HCEC 1CT (cell line): ENCODE measurements around the gene ITGA8.
"Not testable (repeated sequence)": the region's sequence is repeated elsewhere in the genome, so short reads cannot be mapped to it uniquely, and the experiment has no call there.

Experiments
- DNase-seq: peaks from one replicate; pipeline ENCODE4 v3.0.0-alpha.2; 2017

ITGA8 gene

DNA sequence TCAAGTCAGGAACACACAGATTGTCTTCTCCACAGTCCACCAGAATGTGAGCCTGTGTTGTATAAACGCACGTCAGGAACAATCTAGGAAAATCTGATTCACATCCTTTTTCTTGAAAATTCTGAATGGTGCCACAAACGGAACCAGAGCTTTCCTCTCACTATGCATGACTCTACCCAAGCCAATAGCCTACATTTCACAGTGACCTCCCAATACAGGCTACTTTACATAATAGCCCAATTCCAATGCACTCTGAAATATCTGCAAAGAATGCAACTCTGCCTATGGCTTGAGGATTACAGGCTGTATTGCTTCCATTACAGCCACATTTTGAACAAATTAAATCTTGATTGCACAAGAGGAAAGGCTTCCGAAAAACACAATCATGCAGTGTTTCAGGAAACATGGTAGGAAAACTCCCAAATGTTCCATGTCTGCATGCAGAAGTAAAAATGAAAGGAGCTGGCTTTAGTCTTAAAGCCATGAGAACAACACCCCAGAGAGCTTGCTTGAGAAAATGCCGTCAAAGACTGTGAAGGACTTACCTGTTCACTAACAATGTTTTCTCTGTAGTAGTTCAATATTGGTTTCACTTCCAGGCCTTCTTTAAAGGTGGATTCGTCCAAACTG, 113.9 kb downstream of the ITGA8 start:
- no peak for DNase-seq

DNA sequence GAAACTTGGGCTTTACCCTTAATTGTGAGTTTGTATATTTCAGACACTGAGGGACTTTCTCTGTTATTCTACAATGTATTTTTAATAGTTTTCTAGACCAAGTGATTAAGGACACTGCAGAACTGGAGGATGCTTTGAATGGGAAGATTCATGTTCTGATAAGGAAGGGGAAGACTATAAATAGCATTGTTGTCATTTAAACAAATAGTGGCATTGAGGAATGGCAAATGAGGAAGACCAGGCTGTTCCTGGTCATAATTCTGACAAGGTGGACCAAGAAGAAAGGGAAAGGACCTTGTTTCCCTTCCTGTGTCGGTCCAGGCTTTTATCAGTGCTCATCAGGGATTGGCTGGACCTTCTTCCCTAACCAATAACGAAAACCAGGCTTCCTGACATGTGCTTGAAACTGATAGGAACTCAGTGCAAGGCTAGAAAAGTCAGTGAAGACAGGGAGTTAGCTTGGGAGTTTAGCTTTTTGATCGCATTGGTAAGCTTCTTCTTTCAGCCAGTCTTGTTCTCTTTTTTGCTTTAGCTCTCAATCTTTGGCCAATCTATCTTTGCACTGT, 116.2 kb downstream of the ITGA8 start:
- DNase-seq, result no peak

DNA sequence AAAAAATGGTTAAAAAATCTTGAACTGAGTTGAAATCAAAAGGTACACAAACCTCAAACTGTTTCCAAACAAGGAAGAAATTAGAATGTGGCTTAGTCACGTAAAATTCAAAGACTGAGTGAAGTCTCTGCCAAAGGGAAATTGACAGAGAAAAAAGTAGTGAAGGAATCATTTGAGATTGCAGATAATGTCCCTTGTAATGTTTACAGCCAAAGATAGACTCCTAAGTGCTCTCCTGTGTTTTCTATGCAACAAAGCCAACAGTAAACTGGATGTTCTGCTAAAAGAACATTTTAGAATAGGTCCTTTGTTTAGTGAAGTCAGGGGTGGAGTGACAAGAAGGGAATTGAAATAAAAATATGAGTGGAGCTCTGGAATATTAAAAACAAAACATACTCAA, 117.9 kb downstream of the ITGA8 start:
- DNase-seq, result no peak

DNA sequence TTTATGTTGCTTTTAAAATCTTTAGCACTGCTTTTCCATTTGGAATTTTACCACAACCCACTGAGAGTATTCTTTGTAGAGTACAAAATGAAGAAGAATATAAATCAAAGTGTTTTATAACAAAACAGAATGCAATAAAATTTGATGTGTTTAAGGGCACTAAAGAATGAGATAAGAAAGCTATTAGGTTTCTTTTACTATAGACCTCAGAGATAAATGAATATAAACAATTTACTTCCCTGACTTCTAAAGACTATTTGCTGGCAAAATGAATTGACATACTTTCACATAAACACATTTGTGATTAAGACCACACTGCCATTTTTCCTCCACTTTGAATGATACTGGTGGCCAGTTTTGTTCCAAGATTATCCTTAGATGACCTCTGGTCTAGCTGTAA, 124.5 kb downstream of the ITGA8 start:
- DNase-seq, result no peak

DNA sequence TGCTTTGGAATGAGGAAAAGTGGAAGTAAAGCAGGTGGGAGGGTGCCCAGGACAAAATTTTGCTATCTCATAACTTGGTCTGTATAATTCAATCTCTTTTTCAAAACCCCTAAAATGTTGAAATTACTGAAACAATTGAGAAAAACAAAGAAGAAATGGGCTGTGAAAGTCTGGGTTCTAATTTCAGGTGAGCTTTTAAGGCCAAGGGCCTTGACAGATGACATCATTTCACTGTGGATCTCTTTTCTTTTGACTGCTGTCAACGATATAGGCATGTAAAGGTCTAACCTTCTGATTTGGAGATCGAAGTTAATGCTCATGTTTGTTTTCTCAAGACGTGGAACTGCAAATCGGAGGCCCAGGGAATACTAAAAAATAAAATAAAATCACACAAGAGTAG, 127.8 kb downstream of the ITGA8 start:
- DNase-seq, result no peak

DNA sequence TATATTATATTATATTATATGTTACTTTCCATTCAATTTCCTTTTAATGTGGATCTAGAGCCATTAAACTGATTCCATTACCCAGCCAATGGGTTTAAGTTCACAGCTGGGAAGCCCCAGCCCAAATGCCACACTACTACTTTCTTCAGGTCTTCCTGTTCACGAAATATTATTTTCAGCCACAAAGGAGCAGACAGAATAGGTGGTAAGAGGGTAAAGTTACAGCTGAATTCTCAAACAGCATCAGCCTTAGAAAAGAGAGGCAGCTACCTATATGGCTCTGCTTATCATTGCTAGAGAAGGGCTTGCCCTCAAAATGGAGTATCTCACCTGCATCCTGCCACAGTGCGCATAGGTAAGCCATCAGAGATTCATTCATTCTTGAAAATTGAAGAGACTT, 128.3 kb downstream of the ITGA8 start:
- no peak for DNase-seq

DNA sequence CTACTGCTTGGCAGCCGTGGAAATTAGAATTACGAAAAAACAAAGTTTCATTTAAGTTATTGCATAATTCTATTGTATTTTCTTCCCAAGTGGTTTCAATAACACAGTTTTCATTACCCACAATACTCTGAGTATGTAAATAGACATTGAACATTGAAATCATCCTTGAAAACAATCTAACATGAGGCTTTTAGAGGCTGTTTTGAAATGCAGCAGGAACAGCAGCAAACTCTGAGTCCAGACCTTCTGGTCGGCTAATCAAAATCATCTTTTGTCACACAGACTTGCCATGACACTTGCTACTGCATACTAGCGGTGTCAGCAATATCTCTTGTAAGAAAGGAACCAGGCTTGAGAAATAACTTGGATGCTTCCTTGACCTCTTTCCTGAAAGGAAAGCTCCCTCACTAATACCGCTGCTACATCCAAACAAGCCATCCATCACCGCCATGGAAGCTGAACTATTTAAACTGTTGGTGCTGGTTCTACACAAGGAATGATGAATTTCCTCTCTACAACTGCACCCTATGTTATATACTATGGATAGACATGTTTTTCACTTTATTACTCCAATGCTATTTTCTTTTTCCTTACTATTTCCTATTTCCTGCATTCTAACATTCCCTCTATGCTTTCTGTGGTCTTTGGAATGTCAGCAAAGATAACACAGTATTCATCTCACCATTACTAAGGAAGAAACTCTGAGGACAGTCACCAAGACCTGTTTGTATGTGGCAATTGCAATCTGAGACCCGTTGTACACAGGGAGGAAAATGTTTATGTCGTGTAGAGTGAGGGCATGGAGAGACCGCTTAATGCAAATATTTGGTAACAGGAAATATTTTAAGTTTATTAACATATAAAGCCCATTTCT, 130.8 kb downstream of the ITGA8 start:
- no peak for DNase-seq

DNA sequence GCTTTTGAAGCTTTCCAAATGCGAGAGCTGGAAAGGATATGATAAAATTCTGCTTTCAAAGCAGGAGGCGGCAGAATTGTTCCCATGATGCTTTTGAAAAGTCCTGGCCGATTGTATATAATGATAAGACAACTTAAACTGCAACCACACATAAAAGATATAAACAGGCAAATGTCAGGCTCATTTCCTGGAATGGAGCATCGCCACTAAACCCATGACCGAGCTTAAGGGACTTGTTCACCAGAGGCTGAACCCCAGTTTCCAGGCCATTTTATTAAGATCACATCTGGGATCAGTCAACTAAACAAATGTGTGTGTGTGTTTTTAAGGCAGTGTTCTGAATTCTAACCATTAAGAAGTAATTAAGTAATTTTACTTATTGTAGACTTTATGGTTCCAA, 131.6 kb downstream of the ITGA8 start:
- no peak for DNase-seq

DNA sequence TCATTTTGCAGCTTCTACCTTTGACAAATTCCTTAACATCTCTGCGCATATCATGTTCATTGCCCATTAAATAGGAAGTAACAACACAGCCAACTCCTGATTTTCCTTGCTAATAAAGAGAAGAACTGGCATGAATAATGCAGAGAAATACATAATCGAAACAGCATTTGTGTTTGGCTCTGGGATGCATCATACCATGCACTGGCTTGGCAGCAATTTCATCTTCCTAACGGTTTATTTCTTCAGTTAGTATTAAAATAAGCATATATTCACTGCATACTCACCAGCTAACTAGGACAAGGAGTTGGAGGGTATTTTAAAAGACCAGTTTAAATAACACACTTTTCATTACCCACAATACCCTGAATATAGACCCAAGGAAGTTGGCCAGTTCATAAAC, 132.5 kb downstream of the ITGA8 start:
- DNase-seq, result no peak

DNA sequence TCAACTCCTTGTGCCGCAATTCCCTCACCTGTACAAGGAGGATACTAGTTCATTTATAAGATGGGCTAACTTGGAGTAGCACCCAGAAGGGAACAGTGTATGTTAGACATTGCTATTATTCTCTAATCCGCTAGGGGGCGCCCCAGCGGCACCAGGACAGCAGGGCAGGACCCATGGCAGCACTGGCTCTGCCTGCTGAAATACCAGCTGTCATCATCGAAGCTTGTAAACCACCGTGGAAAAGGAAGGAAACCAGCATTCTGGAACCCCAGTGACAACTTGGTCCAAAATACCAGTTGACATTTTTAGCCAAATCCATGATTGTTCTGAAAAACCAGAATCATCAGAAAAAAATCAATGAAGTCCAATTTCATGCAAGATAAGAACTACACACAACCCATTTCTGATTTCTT, 134.4 kb downstream of the ITGA8 start:
- peak; percentile 33 for DNase-seq

DNA sequence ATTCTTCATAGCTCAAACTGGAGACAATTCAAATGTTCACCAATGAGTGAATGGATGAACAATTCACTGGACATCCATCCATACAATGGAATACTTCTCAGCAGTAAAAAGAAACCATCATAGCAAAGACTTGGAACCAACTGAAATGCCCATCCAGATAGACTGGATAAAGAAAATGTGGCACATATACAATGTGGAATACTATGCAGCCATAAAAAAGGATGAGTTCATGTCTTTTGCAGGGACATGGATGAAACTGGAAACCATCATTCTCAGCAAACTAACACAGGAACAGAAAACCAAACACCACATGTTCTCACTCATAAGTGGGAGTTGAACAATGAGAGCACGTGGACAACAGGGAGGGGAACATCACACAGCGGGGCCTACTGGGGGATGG, 136.8 kb downstream of the ITGA8 start:
- not testable (repeated sequence) for DNase-seq

DNA sequence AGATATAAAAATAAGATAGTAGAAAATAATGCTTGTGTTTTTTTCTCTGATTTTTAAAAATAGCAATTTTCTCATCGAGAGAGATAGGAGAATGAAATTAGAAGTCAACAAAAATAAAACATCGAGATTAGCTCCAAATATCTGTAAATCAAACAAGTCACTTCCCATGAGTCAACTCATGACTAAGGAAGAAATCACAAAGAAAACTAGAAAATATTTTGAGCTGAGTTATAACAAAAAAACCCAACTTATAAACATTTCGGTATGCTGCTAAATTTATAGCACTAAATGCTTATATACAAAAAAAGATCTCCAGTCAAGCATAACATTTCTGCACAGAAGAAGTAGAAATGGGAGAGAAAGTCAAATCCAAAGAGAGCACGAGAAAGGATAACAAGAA, 140.1 kb downstream of the ITGA8 start:
- DNase-seq, result peak; percentile 75

DNA sequence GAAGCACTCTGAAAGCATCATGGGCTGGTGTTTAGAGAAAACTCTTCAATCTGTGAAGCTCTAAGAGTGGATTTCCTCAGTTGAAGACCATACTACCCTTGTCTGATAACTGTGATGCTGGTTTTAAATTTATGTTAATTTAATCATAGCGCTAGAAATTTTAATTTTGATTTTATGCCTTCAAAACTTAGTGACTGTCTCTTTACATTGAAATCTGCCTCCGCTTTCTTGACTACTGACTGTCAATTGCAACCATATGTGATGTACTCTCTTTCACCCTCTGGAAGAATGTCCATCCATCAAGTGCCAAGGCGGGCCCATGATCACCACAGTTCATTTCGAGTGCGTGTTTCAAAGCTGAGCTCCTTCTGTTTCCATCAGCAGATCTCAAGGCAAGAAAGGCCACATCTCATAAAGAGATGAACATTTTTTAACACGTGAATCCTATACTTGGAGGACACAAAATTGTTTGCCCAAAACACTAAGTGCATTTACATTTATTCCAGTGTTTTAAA, 147.1 kb downstream of the ITGA8 start:
- DNase-seq, result no peak

DNA sequence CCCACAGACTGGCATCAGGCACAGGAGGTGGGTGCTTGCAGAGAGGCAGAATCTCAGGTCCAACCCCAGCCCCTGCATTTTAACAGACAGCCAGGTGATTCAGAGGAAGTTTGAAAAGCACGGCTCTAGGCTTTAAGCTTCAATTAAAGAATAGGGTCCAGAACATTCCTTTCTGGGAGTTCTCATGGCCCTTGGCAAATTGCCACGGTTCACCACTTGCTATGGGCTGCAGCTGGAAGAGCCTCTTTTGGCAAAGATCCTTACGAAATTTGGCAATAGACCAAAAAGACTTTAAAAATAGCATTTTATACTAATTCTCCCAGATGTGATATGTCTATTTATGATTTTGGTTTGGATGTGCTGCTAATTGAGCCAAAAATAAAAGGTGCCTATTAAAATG, 148.1 kb downstream of the ITGA8 start:
- DNase-seq, result peak; percentile 8

DNA sequence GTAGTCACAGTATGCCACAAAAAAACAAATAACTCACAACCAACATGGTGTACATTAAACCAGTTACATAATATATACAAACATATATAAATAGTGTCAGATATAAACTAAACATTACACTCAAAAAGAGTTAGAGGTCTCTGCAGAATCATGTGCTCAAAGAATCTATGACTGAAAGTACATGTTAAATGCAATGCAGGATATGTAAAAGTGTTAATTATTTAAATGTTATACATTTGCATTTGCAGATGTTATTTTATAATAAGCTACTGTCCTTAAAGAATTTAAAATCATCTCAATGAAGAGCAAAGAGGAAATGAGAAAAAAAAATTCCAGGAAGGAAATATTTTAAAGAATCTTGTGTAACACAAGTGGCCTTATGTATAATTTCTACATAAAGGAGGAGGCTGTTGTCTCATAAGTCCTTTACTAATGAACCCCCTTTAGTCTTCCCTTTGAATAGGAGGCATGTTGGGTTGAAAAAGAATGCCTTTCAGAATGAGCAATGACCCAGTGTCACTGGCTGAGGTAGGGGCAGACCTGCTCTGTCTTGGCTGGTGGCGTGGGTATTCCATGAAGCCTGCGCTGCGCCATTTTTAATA, 148.9 kb downstream of the ITGA8 start:
- no peak for DNase-seq

DNA sequence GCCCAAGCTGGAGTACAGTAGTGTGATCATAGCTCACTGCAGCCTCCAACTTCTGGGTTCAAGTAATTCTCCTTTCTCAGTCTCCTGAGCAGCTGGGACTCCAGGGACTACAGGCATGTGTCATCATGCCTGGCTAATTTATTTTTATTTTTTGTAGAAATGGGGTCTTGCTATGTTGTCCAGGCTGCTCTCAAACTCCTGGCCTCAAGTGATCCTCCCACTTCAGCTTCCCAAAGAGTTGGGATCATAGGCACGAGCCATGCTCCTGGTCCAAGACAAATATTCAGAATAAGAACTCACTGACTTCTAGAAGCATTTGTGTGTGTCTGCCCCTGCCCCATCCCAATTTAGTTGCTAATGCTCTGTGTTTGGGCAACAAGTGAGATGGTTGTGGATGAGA, 151.8 kb downstream of the ITGA8 start:
- DNase-seq, result no peak

DNA sequence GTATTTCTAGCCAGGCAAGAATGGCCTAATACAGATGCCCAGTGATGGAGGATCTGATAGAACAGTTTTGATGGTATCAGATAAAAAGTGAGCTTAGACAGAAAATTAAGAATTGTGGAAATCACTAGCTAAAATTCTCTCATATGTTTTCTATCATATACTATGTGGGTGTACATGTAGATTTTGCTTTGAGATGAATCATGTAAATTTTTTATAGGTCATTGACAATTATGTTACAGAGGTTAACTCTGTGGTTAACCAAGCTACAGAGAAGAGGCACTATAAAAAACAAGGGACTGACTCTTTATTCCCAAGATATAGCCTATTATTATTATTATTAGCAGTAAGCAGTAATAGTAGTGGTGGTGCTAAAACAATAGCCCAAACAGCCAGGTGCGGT, 156.5 kb downstream of the ITGA8 start:
- DNase-seq, result no peak

DNA sequence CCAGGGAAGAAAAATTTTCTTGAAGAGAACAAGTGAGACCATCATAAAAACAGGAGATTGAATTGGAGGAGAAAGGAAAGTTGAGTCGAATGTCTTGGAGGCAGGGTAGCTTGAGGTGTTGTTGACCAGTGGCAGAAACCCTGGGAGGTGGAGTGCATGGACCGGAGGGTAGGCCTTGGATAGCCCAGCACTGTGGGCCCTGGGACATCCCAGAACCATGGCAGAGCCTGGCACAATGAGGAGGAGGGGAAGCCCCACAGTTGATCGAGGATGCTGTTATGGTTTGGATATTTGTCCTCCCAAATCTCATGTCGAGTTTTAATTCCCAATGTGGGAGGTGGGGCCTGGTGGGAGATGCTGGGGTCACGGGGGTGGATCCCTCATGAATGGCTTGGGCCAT, 157.1 kb downstream of the ITGA8 start:
- DNase-seq, result no peak

DNA sequence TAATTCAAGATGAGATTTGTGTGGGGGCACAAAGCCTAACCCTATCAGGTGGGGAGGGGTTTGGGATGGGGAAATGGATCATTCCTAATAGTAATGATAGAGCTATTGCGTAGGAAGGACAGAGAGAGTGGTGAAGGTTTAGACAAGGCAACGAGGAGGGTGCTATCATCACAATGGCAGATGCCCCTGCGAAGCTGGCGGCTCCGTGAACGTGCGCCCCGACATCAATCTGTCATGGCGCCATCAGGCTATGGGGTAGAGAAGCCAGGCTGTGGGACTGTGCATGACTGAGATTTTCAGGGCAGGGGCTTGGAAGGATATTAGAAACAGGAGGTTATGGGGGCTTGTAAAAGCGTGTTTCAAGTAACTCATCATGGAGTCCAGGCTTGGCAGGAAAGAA, 157.6 kb downstream of the ITGA8 start:
- no peak for DNase-seq

DNA sequence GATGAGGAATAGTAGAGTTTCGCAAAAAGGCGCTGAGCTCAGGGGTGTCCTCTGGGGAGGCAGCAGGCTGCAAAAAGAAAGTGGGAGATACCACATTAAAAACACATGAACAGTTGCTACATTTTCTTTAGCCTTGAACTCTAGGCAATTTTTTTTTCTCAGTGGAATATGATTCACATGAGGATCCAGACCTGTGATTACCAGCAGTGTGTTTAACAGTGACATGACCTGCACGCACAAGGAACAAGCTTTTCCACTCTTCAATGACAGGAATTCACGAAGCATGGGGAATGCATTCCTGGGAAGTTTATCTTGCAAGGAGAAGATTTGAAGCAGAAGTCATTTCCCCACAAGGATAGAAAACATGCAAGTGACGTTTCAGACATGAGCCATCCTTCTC, 161.6 kb downstream of the ITGA8 start:
- no peak for DNase-seq

DNA sequence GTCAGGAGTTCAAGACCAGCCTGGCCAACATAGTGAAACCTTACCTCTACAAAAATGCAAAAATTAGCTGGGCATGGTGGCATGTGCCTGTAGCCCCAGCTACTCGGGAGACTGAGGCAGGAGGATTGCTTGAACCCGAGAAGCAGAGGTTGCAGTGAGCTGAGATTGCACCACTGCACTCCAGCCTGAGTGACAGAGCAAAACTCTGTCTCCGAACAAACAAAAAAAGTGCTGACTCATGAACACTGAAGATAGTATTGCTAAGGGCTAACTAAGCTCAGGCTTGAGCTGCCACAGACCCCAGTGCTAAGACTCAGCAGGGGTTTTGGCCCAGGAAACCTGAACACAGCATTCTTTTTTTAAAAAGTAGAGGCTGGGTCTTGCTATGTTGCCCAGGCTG, 162.6 kb downstream of the ITGA8 start:
- DNase-seq, result not testable (repeated sequence)

DNA sequence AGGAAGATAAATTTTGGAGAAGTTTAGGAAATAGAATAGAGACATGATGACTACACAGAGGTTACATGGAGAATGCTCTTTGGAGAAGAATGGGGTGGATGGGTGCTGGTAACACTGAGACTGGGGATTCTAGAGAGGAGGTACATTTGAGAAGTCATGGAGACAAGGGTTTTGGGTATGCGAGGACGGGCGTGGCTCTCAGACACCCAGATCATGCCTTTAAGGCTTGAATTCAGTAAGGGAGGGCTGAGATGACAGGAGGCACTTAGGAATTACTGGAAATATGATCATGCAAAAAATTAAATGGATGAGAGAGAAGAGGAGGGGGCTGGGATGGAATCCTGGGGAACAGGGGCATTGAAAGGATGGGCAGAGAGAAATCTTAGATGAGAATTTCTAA, 168.8 kb downstream of the ITGA8 start:
- no peak for DNase-seq

DNA sequence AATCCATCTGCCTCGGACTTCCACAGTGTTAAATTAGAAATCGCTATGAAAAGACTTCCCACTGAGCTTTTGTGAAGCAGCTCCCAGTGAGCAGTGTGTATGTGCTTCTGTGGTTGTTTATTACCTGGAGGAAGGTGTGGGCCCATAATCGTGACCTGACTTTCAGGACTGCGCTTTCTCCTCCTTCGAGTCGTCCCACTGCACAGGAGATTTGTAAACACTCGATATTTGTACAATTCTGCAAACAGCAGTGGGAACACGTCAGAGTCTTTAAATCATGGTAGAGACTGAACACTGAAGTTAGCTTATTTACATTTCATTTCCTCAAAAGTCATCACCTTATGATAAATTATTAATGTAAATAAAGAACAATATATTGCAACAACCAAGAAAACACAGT, 171.4 kb downstream of the ITGA8 start:
- no peak for DNase-seq

DNA sequence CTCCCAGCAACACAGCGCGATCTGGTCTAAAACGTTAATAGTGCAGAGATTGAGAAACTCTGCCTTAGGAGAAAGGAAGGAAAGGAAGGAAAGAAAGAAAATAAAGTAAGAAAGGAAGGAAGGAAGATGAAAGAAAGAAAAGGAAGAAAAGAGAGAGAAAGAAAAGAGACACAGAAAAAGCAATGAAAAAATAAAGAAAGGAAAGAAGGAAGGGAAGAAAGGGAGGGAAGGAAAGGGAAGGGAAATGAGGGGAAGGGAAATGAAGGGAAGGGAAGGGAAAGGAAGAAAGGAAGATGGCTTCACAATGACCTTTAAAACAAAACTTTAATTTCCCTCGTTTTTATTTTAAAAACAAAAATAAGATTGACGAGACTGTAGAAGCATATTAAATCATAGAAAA, 173.1 kb downstream of the ITGA8 start:
- no peak for DNase-seq
